ENCODE measurements around the gene CWF19L1.

Gene CWF19L1

GRCh38 chr10:100208276-100208675, 59.2 kb downstream of the CWF19L1 start:
- Histone ChIP-seq H3K9me3 (ENCODE audit: control insufficient read depth, insufficient read depth, low read length) (no peaks in the 10 kb centered on the region), H3K27ac (ENCODE audit: low read depth, low read length) (no peak overlapping the region), H3K36me3 (ENCODE audit: control insufficient read depth, low read length) (peaks cover 81% of the 10 kb centered on the region), H3K4me2 (ENCODE audit: low read length) (no peak overlapping the region), H4K20me1 (ENCODE audit: control insufficient read depth, insufficient read depth, low read depth, low read length) (no peaks in the 10 kb centered on the region), H3F3A (ENCODE audit: control insufficient read depth, insufficient read depth) (no peaks in the 10 kb centered on the region), H3K79me2 (ENCODE audit: control insufficient read depth, low read length) (no peaks in the 10 kb centered on the region), H3K4me1 (ENCODE audit: control insufficient read depth, low read length) (no peaks in the 10 kb centered on the region), H3K9me2 (replicated peaks; ENCODE audit: control insufficient read depth, low read length) (no peaks in the 10 kb centered on the region), H3K27me3 (ENCODE audit: control insufficient read depth, low read length) (no peaks in the 10 kb centered on the region), H3K4me3 (ENCODE audit: low read length) (no peak overlapping the region)
- no peak for TF ChIP-seq CTCF (IDR thresholded peaks at IDR 0.05; ENCODE audit: low read depth, low read length, poor library complexity, severe bottlenecking)
- TF ChIP-seq EZH2phosphoT487 (IDR thresholded peaks at IDR 0.05; ENCODE audit: borderline replicate concordance, low read length): no peak

GRCh38 chr10:100204370-100204769, 63.1 kb downstream of the CWF19L1 start:
- H3K4me3 ChIP-seq (ENCODE audit: low read length): no peak overlapping the region
- H3K9me2 ChIP-seq (replicated peaks; ENCODE audit: control insufficient read depth, low read length): no peaks in the 10 kb centered on the region
- TF ChIP-seq CTCF (IDR thresholded peaks at IDR 0.05; ENCODE audit: low read depth, low read length, poor library complexity, severe bottlenecking) (no peak), EZH2phosphoT487 (IDR thresholded peaks at IDR 0.05; ENCODE audit: borderline replicate concordance, low read length) (no peak)
- H3F3A ChIP-seq (ENCODE audit: control insufficient read depth, insufficient read depth): 0 out of 2 replicates have a peak, but pooled peaks cover 7% of the 10 kb centered on the region
- peaks cover 83% of the 10 kb centered on the region for H3K36me3 ChIP-seq (ENCODE audit: control insufficient read depth, low read length)
- H4K20me1 ChIP-seq (ENCODE audit: control insufficient read depth, insufficient read depth, low read depth, low read length): no peaks in the 10 kb centered on the region
- H3K4me2 ChIP-seq (ENCODE audit: low read length): no peak overlapping the region
- no peaks in the 10 kb centered on the region for H3K4me1 ChIP-seq (ENCODE audit: control insufficient read depth, low read length)
- H3K27ac ChIP-seq (ENCODE audit: low read depth, low read length): no peak overlapping the region
- H3K79me2 ChIP-seq (ENCODE audit: control insufficient read depth, low read length): no peaks in the 10 kb centered on the region; the same call in 1 of the 2 replicates
- no peaks in the 10 kb centered on the region for H3K9me3 ChIP-seq (ENCODE audit: control insufficient read depth, insufficient read depth, low read length)
- no peaks in the 10 kb centered on the region for H3K27me3 ChIP-seq (ENCODE audit: control insufficient read depth, low read length)

DNA sequence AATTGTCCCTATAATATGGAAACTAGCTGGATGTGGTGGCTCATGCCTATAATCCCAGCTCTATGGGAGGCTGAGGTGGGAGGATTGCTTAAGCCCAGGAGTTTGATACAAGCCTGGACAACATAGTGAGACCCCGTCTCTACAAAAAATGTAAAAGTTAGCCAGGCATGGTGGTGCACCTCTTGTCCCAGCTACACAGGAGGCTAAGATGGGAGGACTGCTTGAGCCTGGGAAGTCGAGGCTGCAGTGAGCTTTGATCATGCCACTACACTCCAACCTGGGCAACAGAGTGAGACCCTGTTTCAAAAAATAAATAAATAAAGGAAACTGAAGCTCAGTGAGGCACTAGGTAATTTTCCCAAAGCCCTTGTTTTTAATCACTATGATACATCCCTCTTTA, 65.9 kb downstream of the CWF19L1 start:
- no peaks in the 10 kb centered on the region for H3K9me2 ChIP-seq (replicated peaks; ENCODE audit: control insufficient read depth, low read length)
- no peak for TF ChIP-seq EZH2phosphoT487 (IDR thresholded peaks at IDR 0.05; ENCODE audit: borderline replicate concordance, low read length)
- TF ChIP-seq CTCF (IDR thresholded peaks at IDR 0.05; ENCODE audit: low read depth, low read length, poor library complexity, severe bottlenecking): no peak
- H3K79me2 ChIP-seq (ENCODE audit: control insufficient read depth, low read length): no peaks in the 10 kb centered on the region; the same call in 1 of the 2 replicates
- no peaks in the 10 kb centered on the region for H3K4me1 ChIP-seq (ENCODE audit: control insufficient read depth, low read length)
- no peak overlapping the region for H3K4me3 ChIP-seq (ENCODE audit: low read length)
- H3K36me3 ChIP-seq (ENCODE audit: control insufficient read depth, low read length): peaks cover 85% of the 10 kb centered on the region
- no peaks in the 10 kb centered on the region for H3K9me3 ChIP-seq (ENCODE audit: control insufficient read depth, insufficient read depth, low read length)
- H3F3A ChIP-seq (ENCODE audit: control insufficient read depth, insufficient read depth): peaks cover 12% of the 10 kb centered on the region; the same call in 1 of the 2 replicates
- H3K4me2 ChIP-seq (ENCODE audit: low read length): no peak overlapping the region
- no peak overlapping the region for H3K27ac ChIP-seq (ENCODE audit: low read depth, low read length)
- no peaks in the 10 kb centered on the region for H4K20me1 ChIP-seq (ENCODE audit: control insufficient read depth, insufficient read depth, low read depth, low read length)
- no peaks in the 10 kb centered on the region for H3K27me3 ChIP-seq (ENCODE audit: control insufficient read depth, low read length)

All from DOHH2 (cell line).